Measurements from ENCODE around the gene EBF4. TPM values are rescaled to one million over a fixed set of nuclear protein-coding genes. Genes with fewer than 3 reads are reported as not detected.
A peak's percentile ranks its signal among the peaks of the same experiment; 100 is the strongest.

EBF4 gene
- total RNA-seq, 1 experiment from 2014 or later = 2.7 TPM

DNA sequence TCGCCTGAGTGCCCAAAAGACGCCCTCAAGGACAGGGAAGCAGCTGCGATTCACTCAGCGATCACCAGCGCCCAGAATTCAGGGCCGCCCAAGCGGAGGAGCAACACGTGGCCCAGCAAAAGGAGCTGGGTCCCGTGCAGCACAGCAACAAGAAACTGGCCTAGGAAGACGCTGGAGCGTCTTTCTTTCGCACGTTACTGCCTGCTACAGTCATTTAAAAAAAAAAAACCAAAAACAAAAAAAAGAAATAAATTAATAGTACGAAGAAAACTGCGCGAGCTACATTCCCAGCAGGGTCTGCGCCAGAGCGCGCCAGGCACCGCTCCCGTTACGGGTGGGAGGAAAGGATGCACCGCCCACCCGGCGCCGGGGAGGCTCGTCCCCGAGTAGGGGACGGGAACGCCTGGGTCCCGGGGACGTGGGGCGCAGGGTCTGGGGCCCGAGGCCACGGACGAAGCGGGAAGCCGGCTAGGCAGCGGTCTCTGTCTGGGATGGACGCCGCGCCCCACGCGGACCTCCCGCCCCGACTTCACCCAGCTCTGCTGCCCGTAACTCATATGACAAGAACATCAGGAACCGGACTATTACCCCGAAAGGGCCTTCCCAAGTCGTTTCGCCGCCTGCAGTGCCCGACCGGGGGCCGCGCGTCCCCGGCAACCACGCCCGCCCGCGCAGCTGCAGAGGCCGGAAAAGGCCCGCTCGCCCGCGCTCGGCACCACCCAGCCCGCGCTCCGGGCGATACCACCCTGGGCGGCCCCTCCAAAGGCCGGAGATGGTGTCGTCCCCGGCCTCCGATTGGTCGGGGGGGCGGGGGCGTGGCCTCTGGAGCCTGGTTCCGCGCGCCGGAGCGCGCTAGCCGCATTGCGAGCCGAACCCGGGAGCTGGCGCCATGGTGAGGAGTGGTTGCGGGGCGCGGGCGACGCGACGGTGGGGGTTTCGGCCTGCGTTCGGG, 40.5 kb upstream of the EBF4 start, which contains the start of gene NOP56 (continued):
- TF ChIP-seq, protein P1, sequence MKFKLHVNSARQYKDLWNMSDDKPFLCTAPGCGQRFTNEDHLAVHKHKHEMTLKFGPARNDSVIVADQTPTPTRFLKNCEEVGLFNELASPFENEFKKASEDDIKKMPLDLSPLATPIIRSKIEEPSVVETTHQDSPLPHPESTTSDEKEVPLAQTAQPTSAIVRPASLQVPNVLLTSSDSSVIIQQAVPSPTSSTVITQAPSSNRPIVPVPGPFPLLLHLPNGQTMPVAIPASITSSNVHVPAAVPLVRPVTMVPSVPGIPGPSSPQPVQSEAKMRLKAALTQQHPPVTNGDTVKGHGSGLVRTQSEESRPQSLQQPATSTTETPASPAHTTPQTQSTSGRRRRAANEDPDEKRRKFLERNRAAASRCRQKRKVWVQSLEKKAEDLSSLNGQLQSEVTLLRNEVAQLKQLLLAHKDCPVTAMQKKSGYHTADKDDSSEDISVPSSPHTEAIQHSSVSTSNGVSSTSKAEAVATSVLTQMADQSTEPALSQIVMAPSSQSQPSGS (CRISPR knock-in tag; IDR thresholded peaks at IDR 0.05; ENCODE audit: borderline replicate concordance, low read depth) = no peak
- TF ChIP-seq NR2C2 (CRISPR knock-in tag; IDR thresholded peaks at IDR 0.05) (no peak), ELF4 (CRISPR knock-in tag; IDR thresholded peaks at IDR 0.05; ENCODE audit: low read depth) (0 out of 2 replicates have a peak, but pooled peaks have one; percentile 9), RELA (CRISPR knock-in tag; IDR thresholded peaks at IDR 0.05; ENCODE audit: borderline replicate concordance) (peak; percentile 88; the same call in 1 of the 2 replicates), FOXP1 (CRISPR knock-in tag; IDR thresholded peaks at IDR 0.05; ENCODE audit: borderline replicate concordance) (peak; percentile 58; the same call in 1 of the 2 replicates), KAT7 (CRISPR knock-in tag; IDR thresholded peaks at IDR 0.05; ENCODE audit: borderline replicate concordance) (peak; percentile 73; the same call in 1 of the 2 replicates), TEAD1 (CRISPR knock-in tag; IDR thresholded peaks at IDR 0.05) (peak; percentile 47), CBFB (CRISPR knock-in tag; IDR thresholded peaks at IDR 0.05; ENCODE audit: low read depth) (0 out of 2 replicates have a peak, but pooled peaks have one; percentile 51), IRF2 (CRISPR knock-in tag; IDR thresholded peaks at IDR 0.05; ENCODE audit: borderline replicate concordance, low read depth) (no peak), ZNF263 (CRISPR knock-in tag; IDR thresholded peaks at IDR 0.05; ENCODE audit: low read depth) (0 out of 2 replicates have a peak, but pooled peaks have one; percentile 40), EMX1 (CRISPR knock-in tag; IDR thresholded peaks at IDR 0.05) (no peak), ZBTB21 (CRISPR knock-in tag; IDR thresholded peaks at IDR 0.05; ENCODE audit: borderline replicate concordance) (no peak), ATF1 (CRISPR knock-in tag; IDR thresholded peaks at IDR 0.05) (0 out of 2 replicates have a peak, but pooled peaks have one; percentile 13), SP1 (CRISPR knock-in tag; conservative IDR thresholded peaks at IDR 0.05) (peak; percentile 90), JUN (CRISPR knock-in tag; IDR thresholded peaks at IDR 0.05) (peak; percentile 69; the same call in 1 of the 2 replicates), ZNF121 (CRISPR knock-in tag; IDR thresholded peaks at IDR 0.05) (peak; percentile 77; the same call in 1 of the 2 replicates), MYBL2 (CRISPR knock-in tag; IDR thresholded peaks at IDR 0.05) (peak; percentile 85), GABPB1 (CRISPR knock-in tag; IDR thresholded peaks at IDR 0.05) (peak; percentile 64)
- TF ChIP-seq, protein P2, sequence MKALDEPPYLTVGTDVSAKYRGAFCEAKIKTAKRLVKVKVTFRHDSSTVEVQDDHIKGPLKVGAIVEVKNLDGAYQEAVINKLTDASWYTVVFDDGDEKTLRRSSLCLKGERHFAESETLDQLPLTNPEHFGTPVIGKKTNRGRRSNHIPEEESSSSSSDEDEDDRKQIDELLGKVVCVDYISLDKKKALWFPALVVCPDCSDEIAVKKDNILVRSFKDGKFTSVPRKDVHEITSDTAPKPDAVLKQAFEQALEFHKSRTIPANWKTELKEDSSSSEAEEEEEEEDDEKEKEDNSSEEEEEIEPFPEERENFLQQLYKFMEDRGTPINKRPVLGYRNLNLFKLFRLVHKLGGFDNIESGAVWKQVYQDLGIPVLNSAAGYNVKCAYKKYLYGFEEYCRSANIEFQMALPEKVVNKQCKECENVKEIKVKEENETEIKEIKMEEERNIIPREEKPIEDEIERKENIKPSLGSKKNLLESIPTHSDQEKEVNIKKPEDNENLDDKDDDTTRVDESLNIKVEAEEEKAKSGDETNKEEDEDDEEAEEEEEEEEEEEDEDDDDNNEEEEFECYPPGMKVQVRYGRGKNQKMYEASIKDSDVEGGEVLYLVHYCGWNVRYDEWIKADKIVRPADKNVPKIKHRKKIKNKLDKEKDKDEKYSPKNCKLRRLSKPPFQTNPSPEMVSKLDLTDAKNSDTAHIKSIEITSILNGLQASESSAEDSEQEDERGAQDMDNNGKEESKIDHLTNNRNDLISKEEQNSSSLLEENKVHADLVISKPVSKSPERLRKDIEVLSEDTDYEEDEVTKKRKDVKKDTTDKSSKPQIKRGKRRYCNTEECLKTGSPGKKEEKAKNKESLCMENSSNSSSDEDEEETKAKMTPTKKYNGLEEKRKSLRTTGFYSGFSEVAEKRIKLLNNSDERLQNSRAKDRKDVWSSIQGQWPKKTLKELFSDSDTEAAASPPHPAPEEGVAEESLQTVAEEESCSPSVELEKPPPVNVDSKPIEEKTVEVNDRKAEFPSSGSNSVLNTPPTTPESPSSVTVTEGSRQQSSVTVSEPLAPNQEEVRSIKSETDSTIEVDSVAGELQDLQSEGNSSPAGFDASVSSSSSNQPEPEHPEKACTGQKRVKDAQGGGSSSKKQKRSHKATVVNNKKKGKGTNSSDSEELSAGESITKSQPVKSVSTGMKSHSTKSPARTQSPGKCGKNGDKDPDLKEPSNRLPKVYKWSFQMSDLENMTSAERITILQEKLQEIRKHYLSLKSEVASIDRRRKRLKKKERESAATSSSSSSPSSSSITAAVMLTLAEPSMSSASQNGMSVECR (CRISPR knock-in tag; IDR thresholded peaks at IDR 0.05; ENCODE audit: borderline replicate concordance) = no peak
- TF ChIP-seq, protein P3, sequence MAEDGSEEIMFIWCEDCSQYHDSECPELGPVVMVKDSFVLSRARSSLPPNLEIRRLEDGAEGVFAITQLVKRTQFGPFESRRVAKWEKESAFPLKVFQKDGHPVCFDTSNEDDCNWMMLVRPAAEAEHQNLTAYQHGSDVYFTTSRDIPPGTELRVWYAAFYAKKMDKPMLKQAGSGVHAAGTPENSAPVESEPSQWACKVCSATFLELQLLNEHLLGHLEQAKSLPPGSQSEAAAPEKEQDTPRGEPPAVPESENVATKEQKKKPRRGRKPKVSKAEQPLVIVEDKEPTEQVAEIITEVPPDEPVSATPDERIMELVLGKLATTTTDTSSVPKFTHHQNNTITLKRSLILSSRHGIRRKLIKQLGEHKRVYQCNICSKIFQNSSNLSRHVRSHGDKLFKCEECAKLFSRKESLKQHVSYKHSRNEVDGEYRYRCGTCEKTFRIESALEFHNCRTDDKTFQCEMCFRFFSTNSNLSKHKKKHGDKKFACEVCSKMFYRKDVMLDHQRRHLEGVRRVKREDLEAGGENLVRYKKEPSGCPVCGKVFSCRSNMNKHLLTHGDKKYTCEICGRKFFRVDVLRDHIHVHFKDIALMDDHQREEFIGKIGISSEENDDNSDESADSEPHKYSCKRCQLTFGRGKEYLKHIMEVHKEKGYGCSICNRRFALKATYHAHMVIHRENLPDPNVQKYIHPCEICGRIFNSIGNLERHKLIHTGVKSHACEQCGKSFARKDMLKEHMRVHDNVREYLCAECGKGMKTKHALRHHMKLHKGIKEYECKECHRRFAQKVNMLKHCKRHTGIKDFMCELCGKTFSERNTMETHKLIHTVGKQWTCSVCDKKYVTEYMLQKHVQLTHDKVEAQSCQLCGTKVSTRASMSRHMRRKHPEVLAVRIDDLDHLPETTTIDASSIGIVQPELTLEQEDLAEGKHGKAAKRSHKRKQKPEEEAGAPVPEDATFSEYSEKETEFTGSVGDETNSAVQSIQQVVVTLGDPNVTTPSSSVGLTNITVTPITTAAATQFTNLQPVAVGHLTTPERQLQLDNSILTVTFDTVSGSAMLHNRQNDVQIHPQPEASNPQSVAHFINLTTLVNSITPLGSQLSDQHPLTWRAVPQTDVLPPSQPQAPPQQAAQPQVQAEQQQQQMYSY (CRISPR knock-in tag; IDR thresholded peaks at IDR 0.05) = no peak
- TF ChIP-seq, protein P4, sequence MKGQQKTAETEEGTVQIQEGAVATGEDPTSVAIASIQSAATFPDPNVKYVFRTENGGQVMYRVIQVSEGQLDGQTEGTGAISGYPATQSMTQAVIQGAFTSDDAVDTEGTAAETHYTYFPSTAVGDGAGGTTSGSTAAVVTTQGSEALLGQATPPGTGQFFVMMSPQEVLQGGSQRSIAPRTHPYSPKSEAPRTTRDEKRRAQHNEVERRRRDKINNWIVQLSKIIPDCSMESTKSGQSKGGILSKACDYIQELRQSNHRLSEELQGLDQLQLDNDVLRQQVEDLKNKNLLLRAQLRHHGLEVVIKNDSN (CRISPR knock-in tag; IDR thresholded peaks at IDR 0.05) = peak; percentile 80
- TF ChIP-seq, protein P5, sequence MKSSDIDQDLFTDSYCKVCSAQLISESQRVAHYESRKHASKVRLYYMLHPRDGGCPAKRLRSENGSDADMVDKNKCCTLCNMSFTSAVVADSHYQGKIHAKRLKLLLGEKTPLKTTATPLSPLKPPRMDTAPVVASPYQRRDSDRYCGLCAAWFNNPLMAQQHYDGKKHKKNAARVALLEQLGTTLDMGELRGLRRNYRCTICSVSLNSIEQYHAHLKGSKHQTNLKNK (CRISPR knock-in tag; IDR thresholded peaks at IDR 0.05) = no peak
- TF ChIP-seq, protein P6, sequence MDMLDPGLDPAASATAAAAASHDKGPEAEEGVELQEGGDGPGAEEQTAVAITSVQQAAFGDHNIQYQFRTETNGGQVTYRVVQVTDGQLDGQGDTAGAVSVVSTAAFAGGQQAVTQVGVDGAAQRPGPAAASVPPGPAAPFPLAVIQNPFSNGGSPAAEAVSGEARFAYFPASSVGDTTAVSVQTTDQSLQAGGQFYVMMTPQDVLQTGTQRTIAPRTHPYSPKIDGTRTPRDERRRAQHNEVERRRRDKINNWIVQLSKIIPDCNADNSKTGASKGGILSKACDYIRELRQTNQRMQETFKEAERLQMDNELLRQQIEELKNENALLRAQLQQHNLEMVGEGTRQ (CRISPR knock-in tag; IDR thresholded peaks at IDR 0.05) = peak; percentile 73
- TF ChIP-seq, protein P7, sequence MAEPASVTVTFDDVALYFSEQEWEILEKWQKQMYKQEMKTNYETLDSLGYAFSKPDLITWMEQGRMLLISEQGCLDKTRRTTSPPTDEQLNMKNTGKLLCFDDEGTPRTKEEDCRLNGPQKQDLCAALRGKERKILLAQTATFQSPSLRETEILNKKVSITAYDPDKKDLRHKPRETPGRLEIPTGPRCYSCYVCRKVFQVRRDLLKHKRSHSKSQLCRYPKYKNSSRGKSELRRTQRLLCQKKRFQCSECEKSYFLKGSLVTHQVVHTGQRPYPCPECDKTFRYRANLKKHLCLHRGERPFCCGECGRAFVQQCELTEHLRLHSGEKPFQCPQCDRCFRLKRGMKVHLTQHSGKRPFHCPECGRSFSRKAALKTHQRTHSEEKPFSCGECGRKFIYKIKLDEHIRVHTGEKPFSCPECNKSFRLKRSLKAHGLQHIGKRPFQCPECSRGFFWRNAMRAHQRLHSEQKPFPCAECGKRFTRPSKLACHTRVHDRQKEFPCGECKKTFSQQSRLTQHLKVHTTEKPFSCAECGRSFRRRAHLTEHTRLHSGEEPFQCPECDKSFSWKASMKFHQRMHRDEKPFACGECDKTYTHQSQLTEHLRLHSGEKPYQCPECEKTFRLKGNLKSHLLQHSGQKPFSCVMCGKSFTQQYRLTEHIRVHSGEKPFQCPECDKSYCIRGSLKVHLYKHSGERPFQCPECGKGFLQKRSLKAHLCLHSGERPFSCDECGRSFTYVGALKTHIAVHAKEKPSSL (CRISPR knock-in tag; conservative IDR thresholded peaks at IDR 0.05) = no peak
